ENCODE results near the gene NID1.
"Not testable (repeated sequence)": the region's sequence is repeated elsewhere in the genome, so short reads cannot be mapped to it uniquely, and the experiment has no call there.

Gene NID1

GRCh38 chr1:235931171-235931738, 133.6 kb downstream of the NID1 start:
- no peak for DNase-seq (ENCODE audit: low read depth in 1 of 2, low spot score in 1 of 2)
- H3K27me3 ChIP-seq (ENCODE audit: insufficient read depth, poor library complexity, severe bottlenecking) = no peaks in the 10 kb centered on the region
- peak overlapping the region; percentile 78 for H3K27ac ChIP-seq (replicated peaks)
- H3K4me3 ChIP-seq (replicated peaks; ENCODE audit: insufficient read depth, low read length) = no peak overlapping the region
- TF ChIP-seq GABPA (IDR thresholded peaks at IDR 0.05; ENCODE audit: low read depth) (no peak), SPI1 (IDR thresholded peaks at IDR 0.05; ENCODE audit: borderline replicate concordance, low read depth) (no peak), POLR2AphosphoS5 (IDR thresholded peaks at IDR 0.05; ENCODE audit: low read depth) (no peak), REST (IDR thresholded peaks at IDR 0.05; ENCODE audit: insufficient replicate concordance, low read depth) (no peak), CTCF (IDR thresholded peaks at IDR 0.05; ENCODE audit: insufficient read depth, low read length) (no peak)

GRCh38 chr1:235930543-235930942, 134.3 kb downstream of the NID1 start:
- no peak for DNase-seq (ENCODE audit: low read depth in 1 of 2, low spot score in 1 of 2)
- H3K27ac ChIP-seq (replicated peaks) = peak overlapping the region; percentile 78
- no peak overlapping the region for H3K4me3 ChIP-seq (replicated peaks; ENCODE audit: insufficient read depth, low read length)
- no peak for TF ChIP-seq POLR2AphosphoS5 (IDR thresholded peaks at IDR 0.05; ENCODE audit: low read depth)
- no peak for TF ChIP-seq CTCF (IDR thresholded peaks at IDR 0.05; ENCODE audit: insufficient read depth, low read length)
- H3K27me3 ChIP-seq (ENCODE audit: insufficient read depth, poor library complexity, severe bottlenecking) = no peaks in the 10 kb centered on the region

GRCh38 chr1:235929216-235929615, 135.7 kb downstream of the NID1 start:
- Histone ChIP-seq H3K27me3 (ENCODE audit: insufficient read depth, poor library complexity, severe bottlenecking) (no peaks in the 10 kb centered on the region), H3K27ac (replicated peaks) (peak overlapping the region; percentile 17; the same call in 1 of the 2 replicates), H3K4me3 (replicated peaks; ENCODE audit: insufficient read depth, low read length) (no peak overlapping the region)
- no peak for DNase-seq (ENCODE audit: low read depth in 1 of 2, low spot score in 1 of 2)
- TF ChIP-seq GABPA (IDR thresholded peaks at IDR 0.05; ENCODE audit: low read depth) (no peak), CTCF (IDR thresholded peaks at IDR 0.05; ENCODE audit: insufficient read depth, low read length) (no peak), POLR2AphosphoS5 (IDR thresholded peaks at IDR 0.05; ENCODE audit: low read depth) (no peak), SPI1 (IDR thresholded peaks at IDR 0.05; ENCODE audit: borderline replicate concordance, low read depth) (no peak), REST (IDR thresholded peaks at IDR 0.05; ENCODE audit: insufficient replicate concordance, low read depth) (no peak)

- no peak for DNase-seq (ENCODE audit: low read depth in 1 of 2, low spot score in 1 of 2)
These were observed 136.7 kb downstream of the NID1 start for GRCh38 chr1:235928197-235928596.

GRCh38 chr1:235927551-235927950, 137.3 kb downstream of the NID1 start:
- H3K27ac ChIP-seq (replicated peaks); H3K27me3 ChIP-seq (ENCODE audit: insufficient read depth, poor library complexity, severe bottlenecking); H3K4me3 ChIP-seq (replicated peaks; ENCODE audit: insufficient read depth, low read length); DNase-seq (ENCODE audit: low read depth in 1 of 2, low spot score in 1 of 2): not testable (repeated sequence)

More at GRCh38 chr1:235928197-235928596, 136.7 kb downstream of the NID1 start:
- Histone ChIP-seq H3K4me3 (replicated peaks; ENCODE audit: insufficient read depth, low read length) (no peak overlapping the region), H3K27ac (replicated peaks) (no peak overlapping the region; the same call in 1 of the 2 replicates), H3K27me3 (ENCODE audit: insufficient read depth, poor library complexity, severe bottlenecking) (no peaks in the 10 kb centered on the region)
- TF ChIP-seq POLR2AphosphoS5 (IDR thresholded peaks at IDR 0.05; ENCODE audit: low read depth) (no peak), SPI1 (IDR thresholded peaks at IDR 0.05; ENCODE audit: borderline replicate concordance, low read depth) (peak; percentile 89), GABPA (IDR thresholded peaks at IDR 0.05; ENCODE audit: low read depth) (no peak)

Data from HL-60 (cell line).